ENCODE measurements around the gene CEND1. TPM values are rescaled to one million over a fixed set of nuclear protein-coding genes. Genes with fewer than 3 reads are reported as not detected.

The CEND1 gene
- total and polyA plus RNA-seq, 8 donors: 0.23 TPM; not detected in 7

GRCh38 chr11:823441-824291, 33.8 kb upstream of the CEND1 start:
- no peak for TF ChIP-seq CTCF (IDR thresholded peaks at IDR 0.05)
- TF ChIP-seq POLR2AphosphoS5 (IDR thresholded peaks at IDR 0.05): no peak
- TF ChIP-seq EP300 (IDR thresholded peaks at IDR 0.05): no peak
- no peak for TF ChIP-seq POLR2A (IDR thresholded peaks at IDR 0.05)
- Histone ChIP-seq H3K27ac (peak overlapping the region; percentile 89 to 96 (median 94)), H3K27me3 (peaks cover 0 to 49% (median 10%) of the 10 kb centered on the region in 3 donors), H3K9me3 (no peaks in the 10 kb centered on the region), H3K4me3 (peak overlapping the region in 1 of 4 donors; percentile 21), H3K4me1 (peaks cover 75 to 90% (median 87%) of the 10 kb centered on the region in 4 donors), H3K36me3 (peaks cover 32 to 44% (median 43%) of the 10 kb centered on the region in 4 donors)
- intact Hi-C loops (cut with DNase I; ENCODE audit: low total_unique reads): no loop called here
- DNase-seq: no peak
- WGBS, 5 donors: 76 to 85% (median 84%) methylated on average over 44 to 53 of the region's 53 CpGs

GRCh38 chr11:821512-822371, 31.9 kb upstream of the CEND1 start:
- no peak for DNase-seq
- peaks cover 60 to 78% (median 72%) of the 10 kb centered on the region in 4 donors for H3K4me1 ChIP-seq
- intact Hi-C loops (cut with DNase I; ENCODE audit: low total_unique reads): no loop called here
- peak overlapping the region in 3 of 4 donors; percentile 72 to 96 (median 92) for H3K4me3 ChIP-seq
- TF ChIP-seq EP300 (IDR thresholded peaks at IDR 0.05): no peak
- TF ChIP-seq CTCF (IDR thresholded peaks at IDR 0.05): no peak
- no peak for TF ChIP-seq POLR2AphosphoS5 (IDR thresholded peaks at IDR 0.05)
- no peak for TF ChIP-seq POLR2A (IDR thresholded peaks at IDR 0.05)
- H3K27ac ChIP-seq: peak overlapping the region; percentile 94 to 98 (median 96)
- peaks cover 0 to 30% (median under 1%) of the 10 kb centered on the region in 3 donors for H3K27me3 ChIP-seq
- H3K36me3 ChIP-seq: peaks cover 32 to 44% (median 43%) of the 10 kb centered on the region in 4 donors
- 55 to 68% (median 62%) methylated on average over 21 to 22 of the region's 22 CpGs for WGBS, 5 donors
- H3K9me3 ChIP-seq: no peaks in the 10 kb centered on the region

- H3K36me3 ChIP-seq: peaks cover 32 to 46% (median 43%) of the 10 kb centered on the region in 4 donors
- no peaks in the 10 kb centered on the region for H3K9me3 ChIP-seq
- H3K27ac ChIP-seq: peak overlapping the region; percentile 94 to 98 (median 96)
- H3K27me3 ChIP-seq: peaks cover 0 to 21% (median 0%) of the 10 kb centered on the region in 3 donors
- peak overlapping the region; percentile 72 to 97 (median 94) for H3K4me3 ChIP-seq
- peak; percentile 72 to 90 for DNase-seq
- intact Hi-C loops (cut with DNase I; ENCODE audit: low total_unique reads): no loop called here
- TF ChIP-seq CTCF (IDR thresholded peaks at IDR 0.05) (no peak), EP300 (IDR thresholded peaks at IDR 0.05) (peak; percentile 27), POLR2A (IDR thresholded peaks at IDR 0.05) (no peak), POLR2AphosphoS5 (IDR thresholded peaks at IDR 0.05) (peak; percentile 58 to 86 (median 71))
- H3K4me1 ChIP-seq: peaks cover 51 to 69% (median 64%) of the 10 kb centered on the region in 4 donors
- 26 to 54% (median 41%) methylated on average over 10 to 11 of the region's 11 CpGs for WGBS, 5 donors
Measured at GRCh38 chr11:820655-821511, 31.0 kb upstream of the CEND1 start.

Measured in stomach (tissue), 9 donors.